Measurements from ENCODE around the gene MEI1.

DNA sequence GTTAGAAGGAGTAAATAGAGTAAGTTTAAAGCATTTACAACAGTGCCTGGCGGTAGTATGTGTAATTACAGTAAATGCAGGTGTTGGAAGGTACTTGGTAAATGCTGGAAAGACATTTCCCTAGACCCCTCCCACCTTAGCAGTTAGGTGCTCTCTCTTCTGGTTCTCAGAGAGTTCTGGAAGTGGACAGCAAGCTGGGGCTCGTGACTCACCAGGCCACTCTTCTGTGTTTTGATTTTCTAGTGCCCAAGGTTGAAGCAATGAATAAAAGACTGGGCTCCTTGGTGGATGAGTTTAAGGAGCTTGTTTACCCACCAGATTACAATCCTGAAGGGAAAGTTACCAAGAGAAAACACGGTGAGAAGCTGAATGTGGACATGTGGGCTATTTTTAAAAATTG, 38.2 kb upstream of the MEI1 start:
- TF ChIP-seq CTCF (conservative IDR thresholded peaks at IDR 0.05; ENCODE audit: low read depth, low read length) (no peak), POLR2A (IDR thresholded peaks at IDR 0.05; ENCODE audit: low read depth, low read length) (no peak), NFE2L2 (IDR thresholded peaks at IDR 0.05; ENCODE audit: low read depth, low read length) (no peak), SMC3 (IDR thresholded peaks at IDR 0.05; ENCODE audit: low read depth, low read length) (no peak), MAFK (IDR thresholded peaks at IDR 0.05; ENCODE audit: low read depth, low read length) (no peak)
